ENCODE results near the gene COA5.
"Not testable (repeated sequence)": the region's sequence is repeated elsewhere in the genome, so short reads cannot be mapped to it uniquely, and the experiment has no call there.

The COA5 gene

GRCh38 chr2:98605076-98605475 lies 3.2 kb downstream of the COA5 start:
- no peak for DNase-seq

- DNase-seq: no peak
Observed at GRCh38 chr2:98604547-98604946, 3.8 kb downstream of the COA5 start.

GRCh38 chr2:98601532-98602132 lies 6.7 kb downstream of the COA5 start:
- DNase-seq: no peak

GRCh38 chr2:98598781-98599428 lies 9.4 kb downstream of the COA5 start:
- no peak for DNase-seq

GRCh38 chr2:98594665-98595064 lies 13.6 kb downstream of the COA5 start:
- DNase-seq: not testable (repeated sequence)

- DNase-seq: no peak
Observed at GRCh38 chr2:98592565-98592964, 15.7 kb downstream of the COA5 start.

- DNase-seq: no peak
Observed at GRCh38 chr2:98589489-98589888, 18.8 kb downstream of the COA5 start.

GRCh38 chr2:98588880-98589431 lies 19.4 kb downstream of the COA5 start:
- DNase-seq: no peak

- no peak for DNase-seq
Observed at GRCh38 chr2:98586551-98587140, 21.7 kb downstream of the COA5 start.

GRCh38 chr2:98585386-98585785 lies 22.9 kb downstream of the COA5 start:
- no peak for DNase-seq

GRCh38 chr2:98583816-98584618 lies 24.3 kb downstream of the COA5 start:
- no peak for DNase-seq

- no peak for DNase-seq
Observed at GRCh38 chr2:98583276-98583675, 25.0 kb downstream of the COA5 start.

- no peak for DNase-seq
Observed at GRCh38 chr2:98582523-98582922, 25.8 kb downstream of the COA5 start.

- DNase-seq: no peak
Observed at GRCh38 chr2:98580656-98581284, 27.5 kb downstream of the COA5 start.

- no peak for DNase-seq
Observed at GRCh38 chr2:98579926-98580325, 28.4 kb downstream of the COA5 start.

GRCh38 chr2:98578231-98578630 lies 30.1 kb downstream of the COA5 start:
- no peak for DNase-seq

GRCh38 chr2:98577313-98577712 lies 31.0 kb downstream of the COA5 start:
- no peak for DNase-seq

GRCh38 chr2:98576666-98577312 lies 31.5 kb downstream of the COA5 start:
- no peak for DNase-seq

GRCh38 chr2:98573426-98573825 lies 34.9 kb downstream of the COA5 start:
- no peak for DNase-seq

- DNase-seq: no peak
Observed at GRCh38 chr2:98572676-98573075, 35.6 kb downstream of the COA5 start.

- no peak for DNase-seq
Observed at GRCh38 chr2:98572211-98572610, 36.1 kb downstream of the COA5 start.

- no peak for DNase-seq
Observed at GRCh38 chr2:98571796-98572195, 36.5 kb downstream of the COA5 start.
